Measurements from ENCODE around the gene GTF2B. TPM values are rescaled to one million over a fixed set of nuclear protein-coding genes. Genes with fewer than 3 reads are reported as not detected.
A peak's percentile ranks its signal among the peaks of the same experiment; 100 is the strongest.

GTF2B gene
- total and polyA plus RNA-seq, 9 of the 15 experiments (the other 6 are each of a cell fraction or from before 2014, with no cell fraction given): 34.5 to 113 (median 66.0) TPM

- no peaks in the 10 kb centered on the region; a peak in 1 of 5 replicates for H3K4me1 ChIP-seq (replicated peaks in 1 of 2; ENCODE audit: control insufficient read depth in 2 of 2, insufficient read depth in 2 of 2, low read length in 2 of 2)
- H3K9me3 ChIP-seq (replicated peaks; ENCODE audit: control insufficient read depth, insufficient read depth, low read depth, low read length): no peaks in the 10 kb centered on the region; the same call in 1 of the 2 replicates
- no peak overlapping the region for H3K27ac ChIP-seq (ENCODE audit: extremely low read depth, low read depth, low read length)
- 95% methylated on average over 5 of the region's 5 CpGs for WGBS (ENCODE audit: insufficient coverage, low coverage, missing lambda C conversion rate)
- in situ Hi-C loops (cut with MboI): no loop called here
- H3K4me2 ChIP-seq (ENCODE audit: insufficient read depth, low read length): no peak overlapping the region
- H3K9me1 ChIP-seq (ENCODE audit: control insufficient read depth, insufficient read depth, low read length): no peaks in the 10 kb centered on the region
- H3K9ac ChIP-seq (ENCODE audit: insufficient read depth in 1 of 2, low read depth in 2 of 2, low read length in 2 of 2): no peak overlapping the region
- H2AFZ ChIP-seq (ENCODE audit: low read depth, low read length): no peak overlapping the region
- intact Hi-C loops (cut with micrococcal nuclease): no loop called here
- no peak overlapping the region for H3K4me3 ChIP-seq
- H3K79me2 ChIP-seq (ENCODE audit: control insufficient read depth, insufficient read depth, low read length): no peaks in the 10 kb centered on the region
- H3K36me3 ChIP-seq (ENCODE audit: control insufficient read depth, insufficient read depth, low read length): peaks cover 67% of the 10 kb centered on the region
- no peaks in the 10 kb centered on the region for H3K27me3 ChIP-seq (ENCODE audit: control insufficient read depth in 2 of 2, insufficient read depth in 2 of 2, low read length in 2 of 2)
- no peak for ATAC-seq
- BruUV-seq (replicated peaks): no TSS peak
- POLR2A ChIA-PET: no interaction called here
- DNase-seq (ENCODE audit: extremely low read depth in 1 of 4, low spot score in 3 of 4): no peak
- FAIRE-seq: no peak
- no peaks in the 10 kb centered on the region for H4K20me1 ChIP-seq (replicated peaks; ENCODE audit: control insufficient read depth, insufficient read depth, low read length)
- CTCF ChIA-PET (ENCODE audit: low intra/inter-chr PET ratio): no interaction called here
- TF ChIP-seq ZNF717 (CRISPR knock-in tag; IDR thresholded peaks at IDR 0.05) (no peak), ZNF316 (IDR thresholded peaks at IDR 0.05) (peak; percentile 76), ARID4B (CRISPR knock-in tag; IDR thresholded peaks at IDR 0.05) (no peak), MTA1 (IDR thresholded peaks at IDR 0.05; ENCODE audit: borderline replicate concordance) (no peak), RNF2 (IDR thresholded peaks at IDR 0.05) (no peak), MAFK (IDR thresholded peaks at IDR 0.05; ENCODE audit: low read length) (peak; percentile 65), BACH1 (tag; IDR thresholded peaks at IDR 0.05) (no peak), EP300 (IDR thresholded peaks at IDR 0.05; ENCODE audit: low read length) (no peak), ZFP30 (CRISPR knock-in tag; IDR thresholded peaks at IDR 0.05; ENCODE audit: borderline replicate concordance) (no peak), OTX1 (CRISPR knock-in tag; IDR thresholded peaks at IDR 0.05) (no peak), HNRNPUL1 (IDR thresholded peaks at IDR 0.05; ENCODE audit: low read length) (no peak), POLR3G (IDR thresholded peaks at IDR 0.05; ENCODE audit: extremely low read depth, insufficient read length, insufficient replicate concordance) (no peak), SMARCC2 (IDR thresholded peaks at IDR 0.05; ENCODE audit: low read depth) (no peak), PTTG1 (tag; IDR thresholded peaks at IDR 0.05; ENCODE audit: low read depth) (no peak), PTRF (tag; IDR thresholded peaks at IDR 0.05) (no peak)
- TF ChIP-seq, protein P1, sequence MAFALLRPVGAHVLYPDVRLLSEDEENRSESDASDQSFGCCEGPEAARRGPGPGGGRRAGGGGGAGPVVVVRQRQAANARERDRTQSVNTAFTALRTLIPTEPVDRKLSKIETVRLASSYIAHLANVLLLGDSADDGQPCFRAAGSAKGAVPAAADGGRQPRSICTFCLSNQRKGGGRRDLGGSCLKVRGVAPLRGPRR (CRISPR knock-in tag; IDR thresholded peaks at IDR 0.05): no peak
- TF ChIP-seq, protein P2, sequence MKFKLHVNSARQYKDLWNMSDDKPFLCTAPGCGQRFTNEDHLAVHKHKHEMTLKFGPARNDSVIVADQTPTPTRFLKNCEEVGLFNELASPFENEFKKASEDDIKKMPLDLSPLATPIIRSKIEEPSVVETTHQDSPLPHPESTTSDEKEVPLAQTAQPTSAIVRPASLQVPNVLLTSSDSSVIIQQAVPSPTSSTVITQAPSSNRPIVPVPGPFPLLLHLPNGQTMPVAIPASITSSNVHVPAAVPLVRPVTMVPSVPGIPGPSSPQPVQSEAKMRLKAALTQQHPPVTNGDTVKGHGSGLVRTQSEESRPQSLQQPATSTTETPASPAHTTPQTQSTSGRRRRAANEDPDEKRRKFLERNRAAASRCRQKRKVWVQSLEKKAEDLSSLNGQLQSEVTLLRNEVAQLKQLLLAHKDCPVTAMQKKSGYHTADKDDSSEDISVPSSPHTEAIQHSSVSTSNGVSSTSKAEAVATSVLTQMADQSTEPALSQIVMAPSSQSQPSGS (CRISPR knock-in tag; IDR thresholded peaks at IDR 0.05): no peak
- TF ChIP-seq, protein P3, sequence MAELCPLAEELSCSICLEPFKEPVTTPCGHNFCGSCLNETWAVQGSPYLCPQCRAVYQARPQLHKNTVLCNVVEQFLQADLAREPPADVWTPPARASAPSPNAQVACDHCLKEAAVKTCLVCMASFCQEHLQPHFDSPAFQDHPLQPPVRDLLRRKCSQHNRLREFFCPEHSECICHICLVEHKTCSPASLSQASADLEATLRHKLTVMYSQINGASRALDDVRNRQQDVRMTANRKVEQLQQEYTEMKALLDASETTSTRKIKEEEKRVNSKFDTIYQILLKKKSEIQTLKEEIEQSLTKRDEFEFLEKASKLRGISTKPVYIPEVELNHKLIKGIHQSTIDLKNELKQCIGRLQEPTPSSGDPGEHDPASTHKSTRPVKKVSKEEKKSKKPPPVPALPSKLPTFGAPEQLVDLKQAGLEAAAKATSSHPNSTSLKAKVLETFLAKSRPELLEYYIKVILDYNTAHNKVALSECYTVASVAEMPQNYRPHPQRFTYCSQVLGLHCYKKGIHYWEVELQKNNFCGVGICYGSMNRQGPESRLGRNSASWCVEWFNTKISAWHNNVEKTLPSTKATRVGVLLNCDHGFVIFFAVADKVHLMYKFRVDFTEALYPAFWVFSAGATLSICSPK (IDR thresholded peaks at IDR 0.05; ENCODE audit: borderline replicate concordance): no peak
Measured at GRCh38 chr1:88803444-88803843, 87.9 kb downstream of the GTF2B start.

Measured in K562 (cell line).